Measurements from ENCODE around the gene PAFAH2. TPM values are rescaled to one million over a fixed set of nuclear protein-coding genes. Genes with fewer than 3 reads are reported as not detected.

Gene PAFAH2
- total and polyA plus RNA-seq, 7 experiments from 2014 or later: 11.4 to 36.0 (median 19.5) TPM

DNA sequence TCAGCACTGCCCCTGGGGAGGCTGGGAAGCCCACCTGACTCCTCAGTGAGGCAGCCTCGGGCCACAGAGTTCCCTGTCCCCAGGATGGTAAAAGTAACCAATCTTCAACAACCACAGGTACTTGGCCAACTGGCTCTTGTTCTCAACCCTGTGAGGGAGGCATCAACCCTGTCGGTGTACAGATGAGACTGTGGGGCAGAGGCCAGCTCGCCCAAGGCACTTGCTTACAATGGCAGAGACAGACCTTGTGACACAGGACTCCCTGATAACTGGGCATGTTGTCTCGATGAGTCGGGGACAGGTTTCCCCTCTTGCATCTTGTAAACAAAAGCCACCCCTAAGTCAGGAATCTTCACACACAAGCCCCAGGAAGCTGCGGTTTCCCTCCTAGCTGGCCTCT lies 40.0 kb upstream of the PAFAH2 start:
- H3K4me3 Mint-ChIP-seq: peak overlapping the region in 2 of 10 donors; percentile 29 to 48
- peaks cover 5 to 6% of the 10 kb centered on the region in 2 donors for H3K4me1 ChIP-seq (ENCODE audit: control insufficient read depth in 2 of 2, insufficient read depth in 2 of 2, low read length in 2 of 2)
- no peak overlapping the region for H3K27ac ChIP-seq (ENCODE audit: low read depth, low read length)
- ATAC-seq (no peak), DNase-seq (no peak)
- no peak overlapping the region for H3K27ac Mint-ChIP-seq
- CTCF ChIA-PET: interaction anchor here (0.6 kb wide), 1 partner anchor 120 kb away, joined by 3 read pairs; no protein-coding TSS in a partner anchor
- H3K9me3 Mint-ChIP-seq: peaks cover 0 to 1% (median 0%) of the 10 kb centered on the region in 11 donors
- H3K4me1 Mint-ChIP-seq: peaks cover 0 to 15% (median 8%) of the 10 kb centered on the region in 7 donors
- no peaks in the 10 kb centered on the region for H3K27me3 ChIP-seq (ENCODE audit: control insufficient read depth in 2 of 2, insufficient read depth in 2 of 2, low read length in 2 of 2)
- peaks cover 0 to 23% (median 5%) of the 10 kb centered on the region in 5 donors for H3K27me3 Mint-ChIP-seq
- H3K9me3 ChIP-seq (ENCODE audit: control insufficient read depth in 2 of 3, low read length in 3 of 3): no peaks in the 10 kb centered on the region
- POLR2A ChIA-PET: interaction anchor here (1.0 kb wide), 1 partner anchor 135 kb away, joined by 3 read pairs; no protein-coding TSS in a partner anchor
- H3K36me3 ChIP-seq (ENCODE audit: control insufficient read depth in 2 of 3, insufficient read depth in 3 of 3, low read length in 3 of 3): peaks cover 0 to 4% (median 0%) of the 10 kb centered on the region in 3 experiments
- no peaks in the 10 kb centered on the region for H3K36me3 Mint-ChIP-seq
- intact Hi-C loops (cut with micrococcal nuclease): loop anchor here (5.0 to 10.0 kb wide), 4 partner anchors 197 to 379 kb away; partner anchors contain the start of genes CEP85 (in 1 of the 2) and UBXN11 (in 1 of the 2)
- no peak overlapping the region for H3K4me3 ChIP-seq (ENCODE audit: low read length)

GRCh38 chr1:26036756-26037281 lies 39.0 kb upstream of the PAFAH2 start:
- Mint-ChIP-seq H3K27ac (no peak overlapping the region), H3K36me3 (no peaks in the 10 kb centered on the region), H3K27me3 (peaks cover 0 to 23% (median 0%) of the 10 kb centered on the region in 5 donors), H3K4me1 (peaks cover 0 to 15% (median 8%) of the 10 kb centered on the region in 7 donors), H3K9me3 (peaks cover 0 to 1% (median 0%) of the 10 kb centered on the region in 11 donors), H3K4me3 (peak overlapping the region in 2 of 10 donors; percentile 39 to 97)
- Histone ChIP-seq H3K9me3 (ENCODE audit: control insufficient read depth in 2 of 3, low read length in 3 of 3) (no peaks in the 10 kb centered on the region), H3K36me3 (ENCODE audit: control insufficient read depth in 2 of 3, insufficient read depth in 3 of 3, low read length in 3 of 3) (peaks cover 0 to 4% (median 0%) of the 10 kb centered on the region in 3 experiments), H3K4me1 (ENCODE audit: control insufficient read depth in 2 of 2, insufficient read depth in 2 of 2, low read length in 2 of 2) (peaks cover 5 to 6% of the 10 kb centered on the region in 2 donors), H3K27me3 (ENCODE audit: control insufficient read depth in 2 of 2, insufficient read depth in 2 of 2, low read length in 2 of 2) (no peaks in the 10 kb centered on the region), H3K27ac (ENCODE audit: low read depth, low read length) (no peak overlapping the region), H3K4me3 (ENCODE audit: low read length) (no peak overlapping the region)
- ChIA-PET POLR2A (interaction anchor here (0.6 kb wide), 1 partner anchor 84 kb away, joined by 3 read pairs; no protein-coding TSS in a partner anchor), CTCF (interaction anchor here (0.6 to 1.5 kb wide), 7 partner anchors 8 to 818 kb away, joined by 3 to 10 read pairs (median 7); partner anchors contain the start of gene SLC30A2)
- intact Hi-C loops (cut with micrococcal nuclease): loop anchor here (1.0 to 10.0 kb wide), 6 partner anchors 108 to 380 kb away; partner anchors contain the start of genes CEP85 (in 1 of the 2) and UBXN11 (in 1 of the 2)
- no peak for DNase-seq
- ATAC-seq: no peak

- Mint-ChIP-seq H3K36me3 (no peaks in the 10 kb centered on the region), H3K4me3 (peak overlapping the region; percentile 93 to 97 (median 96)), H3K27ac (peak overlapping the region; percentile 74 to 96 (median 90)), H3K4me1 (peaks cover 0 to 15% (median 8%) of the 10 kb centered on the region in 7 donors), H3K27me3 (peaks cover 0 to 19% (median 0%) of the 10 kb centered on the region in 5 donors), H3K9me3 (peaks cover 0 to 1% (median 0%) of the 10 kb centered on the region in 11 donors)
- ATAC-seq (peak; percentile 87), DNase-seq (peak; percentile 53 to 89 (median 73))
- H3K4me1 ChIP-seq (ENCODE audit: control insufficient read depth in 2 of 2, insufficient read depth in 2 of 2, low read length in 2 of 2): peaks cover 5 to 6% of the 10 kb centered on the region in 2 donors
- peak overlapping the region; percentile 87 for H3K27ac ChIP-seq (ENCODE audit: low read depth, low read length)
- ChIA-PET CTCF (interaction anchor here (0.6 to 1.5 kb wide), 9 partner anchors 9 to 817 kb away, joined by 3 to 10 read pairs (median 4); partner anchors contain the start of gene SLC30A2), POLR2A (interaction anchor here (0.6 kb wide), 1 partner anchor 128 kb away, joined by 3 read pairs; no protein-coding TSS in a partner anchor)
- H3K4me3 ChIP-seq (ENCODE audit: low read length): peak overlapping the region; percentile 99
- peaks cover 0 to 4% (median 0%) of the 10 kb centered on the region in 3 experiments for H3K36me3 ChIP-seq (ENCODE audit: control insufficient read depth in 2 of 3, insufficient read depth in 3 of 3, low read length in 3 of 3)
- no peaks in the 10 kb centered on the region for H3K27me3 ChIP-seq (ENCODE audit: control insufficient read depth in 2 of 2, insufficient read depth in 2 of 2, low read length in 2 of 2)
- no peaks in the 10 kb centered on the region for H3K9me3 ChIP-seq (ENCODE audit: control insufficient read depth in 2 of 3, low read length in 3 of 3)
- intact Hi-C loops (cut with micrococcal nuclease): loop anchor here (1.0 to 10.0 kb wide), 13 partner anchors 38 to 381 kb away; partner anchors contain the start of genes CEP85 (in 2 of the 2), PDIK1L (in 2 of the 2), PAFAH2 (in 1 of the 2) and UBXN11 (in 1 of the 2)
Observed at GRCh38 chr1:26035959-26036755, 38.3 kb upstream of the PAFAH2 start.

DNA sequence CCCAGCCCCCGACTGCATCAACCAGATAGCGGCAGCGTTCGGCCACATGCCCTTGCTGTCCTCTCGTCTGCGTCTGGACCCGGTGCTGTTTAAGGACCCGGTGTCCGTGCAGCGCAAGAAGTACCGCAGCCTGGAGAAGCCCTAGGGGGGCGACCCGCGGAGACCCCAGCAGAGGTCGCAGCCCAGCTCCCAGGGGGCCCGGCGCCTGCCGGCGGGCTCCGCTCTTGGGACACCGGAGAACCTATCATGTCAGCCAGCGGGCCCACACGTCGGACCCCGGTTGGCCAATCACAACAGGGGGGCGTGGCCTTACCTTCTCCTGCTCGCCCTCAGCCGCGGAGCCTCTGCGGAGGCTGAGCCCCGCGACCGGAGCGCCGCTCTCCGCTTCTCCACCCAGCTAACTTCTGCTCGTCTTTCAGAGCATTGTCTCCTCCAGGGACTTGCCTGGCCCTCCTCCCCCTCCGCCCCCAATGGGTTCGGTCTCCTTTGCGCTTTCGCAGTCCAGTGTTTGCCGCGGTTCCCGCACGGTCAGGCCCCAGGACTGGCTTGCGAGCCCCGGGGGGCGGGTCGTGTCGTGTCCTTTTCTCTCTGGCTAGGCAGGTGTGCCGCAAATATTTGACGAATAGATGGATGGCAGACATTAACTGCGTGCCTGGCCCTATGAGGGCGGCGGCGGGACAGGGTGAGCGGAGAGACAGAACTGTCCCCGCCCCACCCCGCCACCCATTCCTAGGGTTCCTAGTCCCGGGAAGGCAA lies 37.5 kb upstream of the PAFAH2 start:
- ChIA-PET CTCF (interaction anchor here (0.9 to 1.5 kb wide), 5 partner anchors 13 to 199 kb away, joined by 3 to 4 read pairs (median 3); partner anchors contain the start of gene CEP85), POLR2A (no interaction called here)
- Histone ChIP-seq H3K9me3 (ENCODE audit: control insufficient read depth in 2 of 3, low read length in 3 of 3) (no peaks in the 10 kb centered on the region), H3K36me3 (ENCODE audit: control insufficient read depth in 2 of 3, insufficient read depth in 3 of 3, low read length in 3 of 3) (peaks cover 0 to 4% (median 0%) of the 10 kb centered on the region in 3 experiments), H3K27me3 (ENCODE audit: control insufficient read depth in 2 of 2, insufficient read depth in 2 of 2, low read length in 2 of 2) (no peaks in the 10 kb centered on the region), H3K4me3 (ENCODE audit: low read length) (peak overlapping the region; percentile 99), H3K4me1 (ENCODE audit: control insufficient read depth in 2 of 2, insufficient read depth in 2 of 2, low read length in 2 of 2) (peaks cover 5 to 6% of the 10 kb centered on the region in 2 donors), H3K27ac (ENCODE audit: low read depth, low read length) (peak overlapping the region; percentile 87)
- Mint-ChIP-seq H3K4me3 (peak overlapping the region; percentile 93 to 97 (median 96)), H3K9me3 (peaks cover 0 to 1% (median 0%) of the 10 kb centered on the region in 11 donors), H3K4me1 (peaks cover 0 to 15% (median 8%) of the 10 kb centered on the region in 7 donors), H3K27ac (peak overlapping the region; percentile 74 to 96 (median 90)), H3K27me3 (peaks cover 0 to 16% (median 0%) of the 10 kb centered on the region in 5 donors), H3K36me3 (no peaks in the 10 kb centered on the region)
- peak; percentile 97 for ATAC-seq
- peak; percentile 79 to 94 (median 91) for DNase-seq
- intact Hi-C loops (cut with micrococcal nuclease): loop anchor here (1.0 to 10.0 kb wide), 12 partner anchors 37 to 382 kb away; partner anchors contain the start of genes CEP85 (in 2 of the 2), PDIK1L (in 2 of the 2), PAFAH2 (in 1 of the 2) and UBXN11 (in 1 of the 2)

DNA sequence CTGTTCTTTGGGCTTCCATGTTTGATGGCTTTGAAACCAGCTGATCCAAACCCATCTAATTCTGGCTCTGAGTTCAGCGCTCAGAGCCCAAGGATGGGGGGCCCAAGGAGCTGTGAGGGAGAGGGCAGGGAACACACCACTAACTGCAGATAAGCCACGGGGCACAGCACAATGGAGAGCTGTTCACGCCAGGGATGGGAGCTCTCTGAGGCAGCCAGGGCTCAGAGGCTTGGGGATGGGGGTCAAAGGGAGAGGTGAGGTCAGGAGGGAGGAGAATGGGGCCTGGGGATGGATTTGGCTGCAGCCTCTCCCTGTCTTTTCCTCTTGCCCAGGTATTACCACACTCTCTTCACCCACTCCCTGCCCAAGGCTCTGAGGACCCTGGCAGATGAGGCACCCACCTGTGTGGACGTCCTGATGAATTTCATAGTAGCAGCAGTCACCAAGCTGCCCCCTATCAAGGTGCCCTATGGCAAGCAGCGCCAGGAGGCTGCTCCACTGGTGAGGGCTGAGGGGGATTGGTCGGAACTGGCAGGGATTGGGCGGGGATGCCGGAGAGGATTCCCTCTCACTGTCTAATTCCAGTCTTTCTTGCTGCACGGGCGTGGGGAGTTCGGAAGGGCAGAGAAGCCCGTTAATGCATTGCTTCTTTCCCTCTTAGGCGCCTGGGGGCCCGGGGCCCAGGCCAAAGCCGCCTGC lies 36.8 kb upstream of the PAFAH2 start:
- Mint-ChIP-seq H3K36me3 (no peaks in the 10 kb centered on the region), H3K4me3 (peak overlapping the region; percentile 93 to 97 (median 96)), H3K27me3 (peaks cover 0 to 16% (median 0%) of the 10 kb centered on the region in 5 donors), H3K9me3 (peaks cover 0 to 1% (median 0%) of the 10 kb centered on the region in 11 donors), H3K4me1 (peaks cover 0 to 15% (median 8%) of the 10 kb centered on the region in 7 donors), H3K27ac (peak overlapping the region in 7 of 9 donors; percentile 29 to 96 (median 85))
- Histone ChIP-seq H3K4me3 (ENCODE audit: low read length) (peak overlapping the region; percentile 99), H3K27me3 (ENCODE audit: control insufficient read depth in 2 of 2, insufficient read depth in 2 of 2, low read length in 2 of 2) (no peaks in the 10 kb centered on the region), H3K9me3 (ENCODE audit: control insufficient read depth in 2 of 3, low read length in 3 of 3) (no peaks in the 10 kb centered on the region), H3K27ac (ENCODE audit: low read depth, low read length) (peak overlapping the region; percentile 87), H3K4me1 (ENCODE audit: control insufficient read depth in 2 of 2, insufficient read depth in 2 of 2, low read length in 2 of 2) (peaks cover 5 to 6% of the 10 kb centered on the region in 2 donors), H3K36me3 (ENCODE audit: control insufficient read depth in 2 of 3, insufficient read depth in 3 of 3, low read length in 3 of 3) (peaks cover 0 to 4% (median 0%) of the 10 kb centered on the region in 3 experiments)
- intact Hi-C loops (cut with micrococcal nuclease): loop anchor here (1.0 to 10.0 kb wide), 12 partner anchors 36 to 383 kb away; partner anchors contain the start of genes CEP85 (in 2 of the 2), PDIK1L (in 2 of the 2), PAFAH2 (in 1 of the 2) and UBXN11 (in 1 of the 2)
- ATAC-seq (no peak), DNase-seq (no peak)
- CTCF ChIA-PET: interaction anchor here (0.8 to 1.5 kb wide), 6 partner anchors 13 to 200 kb away, joined by 3 to 5 read pairs (median 4); partner anchors contain the start of gene CEP85
- POLR2A ChIA-PET: interaction anchor here (0.8 kb wide), 1 partner anchor 283 kb away, joined by 4 read pairs; the partner anchor contains the start of gene CD52

Measured in naive thymus-derived CD4-positive, alpha-beta T cell (primary cell).